IMR-90 (cell line): Measurements from ENCODE around the gene PARD3.

Source experiments
- BHLHE40 ChIP-seq: fragments of 150-350 bp; IDR thresholded peaks from 2 replicates; pipeline ENCODE4 v1.6.1; 2016; ENCODE audit warnings: mild to moderate bottlenecking, low read depth, low read length
- RCOR1 ChIP-seq: IDR thresholded peaks from 2 replicates; pipeline ENCODE4 v1.6.1; 2012; ENCODE audit warnings: mild to moderate bottlenecking, low read length, improper control_type of control experiment; ENCODE audit not compliant: insufficient replicate concordance
- RFX5 ChIP-seq: IDR thresholded peaks from 2 replicates; pipeline ENCODE4 v1.8.0; 2012; ENCODE audit warnings: low read depth, mild to moderate bottlenecking, low read length, moderate library complexity
- TF ChIP-seq, protein P1 (sequence below): conservative IDR thresholded peaks from 2 replicates; pipeline ENCODE4 v1.5.1; 2012; ENCODE audit warnings: mild to moderate bottlenecking, low read depth, low read length, improper control_type of control experiment

DNA sequence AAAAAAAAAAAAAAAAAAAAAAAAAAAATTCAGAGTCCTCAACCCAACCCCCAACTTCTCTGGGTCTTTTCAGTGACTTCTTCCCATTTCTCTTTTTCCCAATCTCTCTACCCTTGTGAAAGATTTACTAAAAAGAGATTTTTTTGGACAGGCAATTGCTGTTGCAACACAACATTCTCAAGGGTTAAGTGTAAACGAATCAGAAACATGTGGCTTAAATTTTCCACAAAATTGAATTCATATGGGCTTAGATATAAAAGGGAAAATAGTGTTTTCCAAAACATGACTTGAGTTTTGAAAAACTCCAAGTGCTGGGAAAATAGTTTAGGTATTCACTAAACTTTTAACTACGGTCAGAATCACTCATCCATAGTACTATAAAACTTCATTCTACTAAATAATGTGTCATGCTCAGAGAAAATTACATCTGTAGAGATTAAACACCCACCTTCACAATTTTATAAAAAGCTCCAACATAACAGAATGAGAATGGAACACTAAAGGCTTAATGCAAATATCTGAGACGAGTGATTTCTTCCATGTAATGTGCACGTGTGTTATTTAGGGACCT is 643.1 kb downstream of the PARD3 start:
- TF ChIP-seq, protein P1, sequence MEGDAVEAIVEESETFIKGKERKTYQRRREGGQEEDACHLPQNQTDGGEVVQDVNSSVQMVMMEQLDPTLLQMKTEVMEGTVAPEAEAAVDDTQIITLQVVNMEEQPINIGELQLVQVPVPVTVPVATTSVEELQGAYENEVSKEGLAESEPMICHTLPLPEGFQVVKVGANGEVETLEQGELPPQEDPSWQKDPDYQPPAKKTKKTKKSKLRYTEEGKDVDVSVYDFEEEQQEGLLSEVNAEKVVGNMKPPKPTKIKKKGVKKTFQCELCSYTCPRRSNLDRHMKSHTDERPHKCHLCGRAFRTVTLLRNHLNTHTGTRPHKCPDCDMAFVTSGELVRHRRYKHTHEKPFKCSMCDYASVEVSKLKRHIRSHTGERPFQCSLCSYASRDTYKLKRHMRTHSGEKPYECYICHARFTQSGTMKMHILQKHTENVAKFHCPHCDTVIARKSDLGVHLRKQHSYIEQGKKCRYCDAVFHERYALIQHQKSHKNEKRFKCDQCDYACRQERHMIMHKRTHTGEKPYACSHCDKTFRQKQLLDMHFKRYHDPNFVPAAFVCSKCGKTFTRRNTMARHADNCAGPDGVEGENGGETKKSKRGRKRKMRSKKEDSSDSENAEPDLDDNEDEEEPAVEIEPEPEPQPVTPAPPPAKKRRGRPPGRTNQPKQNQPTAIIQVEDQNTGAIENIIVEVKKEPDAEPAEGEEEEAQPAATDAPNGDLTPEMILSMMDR, result no peak
- TF ChIP-seq RCOR1, result no peak
- no peak for TF ChIP-seq RFX5
- no peak for TF ChIP-seq BHLHE40
